Ishikawa (cell line): ENCODE data around the gene ITCH.

Source experiments
- CEBPB ChIP-seq: IDR thresholded peaks from 2 replicates; pipeline ENCODE4 v1.6.1; 2012
- EGR1 ChIP-seq: IDR thresholded peaks from 2 replicates; pipeline ENCODE4 v1.6.1; 2012
- EP300 ChIP-seq: IDR thresholded peaks from 2 replicates; pipeline ENCODE4 v1.6.1; 2012; ENCODE audit warnings: borderline replicate concordance
- YY1 ChIP-seq: IDR thresholded peaks from 2 replicates; pipeline ENCODE4 v1.6.1; 2012; ENCODE audit warnings: low read depth
- ZBTB7A ChIP-seq: IDR thresholded peaks from 2 replicates; pipeline ENCODE4 v1.6.1; 2012; ENCODE audit warnings: low read depth
- TF ChIP-seq, protein P1 (sequence below): IDR thresholded peaks from 2 replicates; pipeline ENCODE4 v1.6.1; 2012; ENCODE audit warnings: low read depth, mild to moderate bottlenecking
- TF ChIP-seq, protein P2 (sequence below): IDR thresholded peaks from 2 replicates; pipeline ENCODE4 v1.6.1; 2012

DNA sequence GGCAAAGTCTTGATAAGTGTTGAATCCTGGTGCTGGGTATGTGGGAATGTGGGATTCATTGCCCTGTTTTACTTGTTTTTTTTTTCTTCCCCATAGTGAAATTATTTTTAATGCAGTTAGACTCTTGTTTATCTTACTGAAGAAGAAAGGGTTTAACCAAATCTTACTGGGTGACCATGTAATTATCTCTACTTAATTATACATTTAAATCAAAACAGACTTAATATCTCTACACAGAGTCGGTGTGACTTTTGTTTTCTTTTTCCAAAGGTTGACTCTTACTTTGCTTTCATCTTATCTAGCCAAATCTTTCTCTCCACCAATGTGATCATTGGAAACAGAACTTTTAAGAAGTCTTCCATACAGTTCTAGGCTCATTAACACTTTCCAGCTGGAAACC lies 85.4 kb downstream of the ITCH start:
- TF ChIP-seq, protein P1, sequence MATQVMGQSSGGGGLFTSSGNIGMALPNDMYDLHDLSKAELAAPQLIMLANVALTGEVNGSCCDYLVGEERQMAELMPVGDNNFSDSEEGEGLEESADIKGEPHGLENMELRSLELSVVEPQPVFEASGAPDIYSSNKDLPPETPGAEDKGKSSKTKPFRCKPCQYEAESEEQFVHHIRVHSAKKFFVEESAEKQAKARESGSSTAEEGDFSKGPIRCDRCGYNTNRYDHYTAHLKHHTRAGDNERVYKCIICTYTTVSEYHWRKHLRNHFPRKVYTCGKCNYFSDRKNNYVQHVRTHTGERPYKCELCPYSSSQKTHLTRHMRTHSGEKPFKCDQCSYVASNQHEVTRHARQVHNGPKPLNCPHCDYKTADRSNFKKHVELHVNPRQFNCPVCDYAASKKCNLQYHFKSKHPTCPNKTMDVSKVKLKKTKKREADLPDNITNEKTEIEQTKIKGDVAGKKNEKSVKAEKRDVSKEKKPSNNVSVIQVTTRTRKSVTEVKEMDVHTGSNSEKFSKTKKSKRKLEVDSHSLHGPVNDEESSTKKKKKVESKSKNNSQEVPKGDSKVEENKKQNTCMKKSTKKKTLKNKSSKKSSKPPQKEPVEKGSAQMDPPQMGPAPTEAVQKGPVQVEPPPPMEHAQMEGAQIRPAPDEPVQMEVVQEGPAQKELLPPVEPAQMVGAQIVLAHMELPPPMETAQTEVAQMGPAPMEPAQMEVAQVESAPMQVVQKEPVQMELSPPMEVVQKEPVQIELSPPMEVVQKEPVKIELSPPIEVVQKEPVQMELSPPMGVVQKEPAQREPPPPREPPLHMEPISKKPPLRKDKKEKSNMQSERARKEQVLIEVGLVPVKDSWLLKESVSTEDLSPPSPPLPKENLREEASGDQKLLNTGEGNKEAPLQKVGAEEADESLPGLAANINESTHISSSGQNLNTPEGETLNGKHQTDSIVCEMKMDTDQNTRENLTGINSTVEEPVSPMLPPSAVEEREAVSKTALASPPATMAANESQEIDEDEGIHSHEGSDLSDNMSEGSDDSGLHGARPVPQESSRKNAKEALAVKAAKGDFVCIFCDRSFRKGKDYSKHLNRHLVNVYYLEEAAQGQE: no peak
- TF ChIP-seq ZBTB7A (no peak), YY1 (no peak), CEBPB (no peak), EGR1 (no peak), EP300 (no peak)
- TF ChIP-seq, protein P2, sequence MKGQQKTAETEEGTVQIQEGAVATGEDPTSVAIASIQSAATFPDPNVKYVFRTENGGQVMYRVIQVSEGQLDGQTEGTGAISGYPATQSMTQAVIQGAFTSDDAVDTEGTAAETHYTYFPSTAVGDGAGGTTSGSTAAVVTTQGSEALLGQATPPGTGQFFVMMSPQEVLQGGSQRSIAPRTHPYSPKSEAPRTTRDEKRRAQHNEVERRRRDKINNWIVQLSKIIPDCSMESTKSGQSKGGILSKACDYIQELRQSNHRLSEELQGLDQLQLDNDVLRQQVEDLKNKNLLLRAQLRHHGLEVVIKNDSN: no peak
